ENCODE data around the gene GLCE.
A peak's percentile ranks its signal among the peaks of the same experiment; 100 is the strongest.
"Not testable (repeated sequence)": the region's sequence is repeated elsewhere in the genome, so short reads cannot be mapped to it uniquely, and the experiment has no call there.

Gene GLCE

GRCh38 chr15:69277316-69277715 is 116.9 kb downstream of the GLCE start:
- DNase-seq = no peak

GRCh38 chr15:69279636-69280035 is 119.2 kb downstream of the GLCE start:
- no peak for DNase-seq

GRCh38 chr15:69280783-69281182 is 120.3 kb downstream of the GLCE start:
- no peak for DNase-seq

GRCh38 chr15:69282104-69282743 is 121.8 kb downstream of the GLCE start:
- no peak for DNase-seq

- no peak for DNase-seq
Measured at GRCh38 chr15:69285834-69286233, 125.4 kb downstream of the GLCE start.

- DNase-seq = no peak
Measured at GRCh38 chr15:69288011-69288410, 127.6 kb downstream of the GLCE start.

- DNase-seq = no peak
Measured at GRCh38 chr15:69288531-69289341, 128.3 kb downstream of the GLCE start.

- peak; percentile 11 for DNase-seq
Measured at GRCh38 chr15:69289342-69290146, 129.1 kb downstream of the GLCE start.

GRCh38 chr15:69290346-69291164 is 130.1 kb downstream of the GLCE start:
- peak; percentile 51 for DNase-seq

- DNase-seq = not testable (repeated sequence)
Measured at GRCh38 chr15:69291651-69292050, 131.2 kb downstream of the GLCE start.

GRCh38 chr15:69292826-69293420 is 132.5 kb downstream of the GLCE start:
- DNase-seq = no peak

- no peak for DNase-seq
Measured at GRCh38 chr15:69293741-69294615, 133.5 kb downstream of the GLCE start.

- DNase-seq = no peak
Measured at GRCh38 chr15:69296606-69297005, 136.2 kb downstream of the GLCE start.

- no peak for DNase-seq
Measured at GRCh38 chr15:69297642-69298353, 137.4 kb downstream of the GLCE start.

- DNase-seq = no peak
Measured at GRCh38 chr15:69298354-69298696, 137.9 kb downstream of the GLCE start.

- peak; percentile 78 for DNase-seq
Measured at GRCh38 chr15:69298697-69299441, 138.4 kb downstream of the GLCE start, which contains the start of gene PAQR5. TSS of gene PAQR5 (plus strand) at chr15:69298912. CDS start at chr15:69360081, 61,169 bp downstream.

- DNase-seq = no peak
Measured at GRCh38 chr15:69299451-69299886, 139.0 kb downstream of the GLCE start.

- no peak for DNase-seq
Measured at GRCh38 chr15:69299943-69300588, 139.6 kb downstream of the GLCE start.

GRCh38 chr15:69301101-69301500 is 140.7 kb downstream of the GLCE start:
- not testable (repeated sequence) for DNase-seq

Measured in NCI-H82 (cell line).